Fibroblast of mammary gland (primary cell): ENCODE data around the gene F9.
A peak's percentile ranks its signal among the peaks of the same experiment; 100 is the strongest.

Experiments
- DNase-seq: peaks from one replicate; pipeline ENCODE4 v3.0.0-alpha.2; 2010; ENCODE audit warnings: low read depth
- H3K4me3 ChIP-seq: 2 replicates; pipeline ENCODE4 v1.5.1; 2011; ENCODE audit warnings: low read depth, mild to moderate bottlenecking, low read length, moderate library complexity; ENCODE audit not compliant: control insufficient read depth
- CTCF ChIP-seq: conservative IDR thresholded peaks from 2 replicates; pipeline ENCODE4 v1.5.1; 2011; ENCODE audit warnings: low read depth, low read length, inconsistent platforms; ENCODE audit not compliant: control insufficient read depth, insufficient read depth

F9 gene

DNA sequence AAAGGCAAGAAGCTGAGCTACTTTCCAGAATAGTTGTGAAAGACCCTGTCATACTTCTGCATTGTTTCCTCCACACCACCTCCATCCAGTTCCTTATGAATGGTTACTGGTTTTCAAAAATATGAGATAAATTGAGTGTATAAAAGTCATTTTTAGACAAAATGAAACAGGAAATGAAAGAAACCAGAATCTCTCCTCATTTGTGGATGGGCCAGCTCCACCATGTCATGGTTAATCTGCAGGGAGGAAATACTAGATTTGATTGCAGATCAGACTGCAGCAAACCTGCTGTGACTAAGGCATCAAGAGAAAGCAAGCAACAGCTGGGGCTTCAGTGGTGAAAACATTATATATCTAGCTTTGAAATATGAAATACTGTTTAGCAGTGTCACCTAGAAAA is 23.8 kb downstream of the F9 start:
- H3K4me3 ChIP-seq: no peak overlapping the region
- no peak for DNase-seq
- TF ChIP-seq CTCF: no peak

- no peak overlapping the region for H3K4me3 ChIP-seq
- TF ChIP-seq CTCF: no peak
- DNase-seq: no peak
These were observed 24.6 kb downstream of the F9 start for GRCh38 chrX:139554991-139555675.

DNA sequence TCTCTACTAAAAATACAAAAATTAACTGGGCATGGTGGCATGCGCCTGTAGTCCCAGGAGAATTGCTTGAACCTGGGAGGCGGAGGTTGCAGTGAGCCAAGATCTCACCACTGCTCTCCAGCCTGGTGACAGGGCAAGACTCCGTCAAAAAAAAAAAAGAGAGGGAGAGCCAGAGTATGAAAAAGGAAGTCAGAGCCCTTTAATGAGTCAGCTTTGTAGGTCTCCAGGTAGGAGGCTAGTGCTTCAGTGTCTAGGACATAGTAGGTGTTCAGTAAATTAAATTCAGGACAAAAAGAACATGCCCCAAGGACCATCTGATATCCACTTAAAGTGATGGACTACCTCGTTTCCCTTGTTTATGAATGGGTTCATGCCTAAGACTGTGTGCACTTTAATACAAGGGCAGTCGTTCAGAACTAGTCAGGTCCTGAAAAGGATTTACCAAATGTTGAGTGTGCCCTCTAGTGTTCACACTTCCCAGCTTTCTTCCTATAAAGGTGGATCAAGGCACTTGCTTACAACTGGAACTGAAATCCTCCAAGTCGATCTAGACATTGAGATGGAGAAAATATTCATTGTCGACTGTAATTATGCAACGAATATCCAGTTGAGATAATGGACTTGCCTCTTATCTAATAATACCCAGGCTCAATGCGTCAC is 29.0 kb downstream of the F9 start:
- peak; percentile 59 for TF ChIP-seq CTCF
- H3K4me3 ChIP-seq: no peak overlapping the region
- peak; percentile 72 for DNase-seq

GRCh38 chrX:139560221-139560620 is 29.7 kb downstream of the F9 start:
- no peak overlapping the region for H3K4me3 ChIP-seq
- no peak for TF ChIP-seq CTCF
- peak; percentile 17 for DNase-seq

DNA sequence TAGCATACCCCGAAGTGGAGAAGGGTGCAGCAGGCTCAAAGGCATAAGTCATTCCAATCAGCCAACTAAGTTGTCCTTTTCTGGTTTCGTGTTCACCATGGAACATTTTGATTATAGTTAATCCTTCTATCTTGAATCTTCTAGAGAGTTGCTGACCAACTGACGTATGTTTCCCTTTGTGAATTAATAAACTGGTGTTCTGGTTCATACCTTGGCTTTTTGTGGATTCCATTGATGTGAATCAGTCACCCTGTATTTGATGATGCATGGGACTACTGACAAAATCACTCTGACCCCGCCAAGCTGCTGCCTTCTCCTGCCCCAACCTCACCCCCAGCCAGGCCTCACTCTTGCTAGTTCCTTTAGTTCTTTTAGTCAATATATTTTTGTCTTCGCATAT is 32.7 kb downstream of the F9 start:
- no peak for TF ChIP-seq CTCF
- no peak for DNase-seq
- H3K4me3 ChIP-seq: no peak overlapping the region

GRCh38 chrX:139566981-139567380 is 36.4 kb downstream of the F9 start:
- TF ChIP-seq CTCF: no peak
- DNase-seq: no peak
- no peak overlapping the region for H3K4me3 ChIP-seq
